Measurements from ENCODE around the gene UNC5B.

- TF ChIP-seq EZH2 (IDR thresholded peaks at IDR 0.05; ENCODE audit: low read length) (no peak), CTCF (optimal IDR thresholded peaks at IDR 0.05 in 1 of 3, IDR thresholded peaks at IDR 0.05 in 1 of 3, conservative IDR thresholded peaks at IDR 0.05 in 1 of 3; ENCODE audit: extremely low read depth in 1 of 3, insufficient read depth in 2 of 3, low read length in 3 of 3) (no peak)
Observed at GRCh38 chr10:71262817-71263216, 50.4 kb downstream of the UNC5B start.
